Adrenal gland (tissue), 5 donors: ENCODE data around the gene SPRR1A.

Experiments
- POLR2A ChIP-seq, 2 donors: fragments of 450-650 bp; IDR thresholded peaks; one replicate each; pipeline ENCODE4 v1.6.1; 2017; ENCODE audit warnings: antibody characterized with exemption in 2 of 2, mild to moderate bottlenecking in 2 of 2, moderate library complexity in 1 of 2
- TF ChIP-seq, protein P1 (sequence below), 6 experiments: fragments of 450-650 bp in 4 of 6; fragments of 200-600 bp in 2 of 6; sonication (generic) in 1 of 6; IDR thresholded peaks; 1 replicate in 5 of 6; 2 replicates in 1 of 6; pipeline versions ENCODE4 v1.5.1 to v1.8.0; 2016 to 2021; ENCODE audit warnings: antibody characterized with exemption in 6 of 6, mild to moderate bottlenecking in 2 of 6, moderate library complexity in 1 of 6
- donor health status: DM: no; HTN: no; CAD: no.

GRCh38 chr1:152959801-152960451, 24.0 kb upstream of the SPRR1A start:
- TF ChIP-seq, protein P1, sequence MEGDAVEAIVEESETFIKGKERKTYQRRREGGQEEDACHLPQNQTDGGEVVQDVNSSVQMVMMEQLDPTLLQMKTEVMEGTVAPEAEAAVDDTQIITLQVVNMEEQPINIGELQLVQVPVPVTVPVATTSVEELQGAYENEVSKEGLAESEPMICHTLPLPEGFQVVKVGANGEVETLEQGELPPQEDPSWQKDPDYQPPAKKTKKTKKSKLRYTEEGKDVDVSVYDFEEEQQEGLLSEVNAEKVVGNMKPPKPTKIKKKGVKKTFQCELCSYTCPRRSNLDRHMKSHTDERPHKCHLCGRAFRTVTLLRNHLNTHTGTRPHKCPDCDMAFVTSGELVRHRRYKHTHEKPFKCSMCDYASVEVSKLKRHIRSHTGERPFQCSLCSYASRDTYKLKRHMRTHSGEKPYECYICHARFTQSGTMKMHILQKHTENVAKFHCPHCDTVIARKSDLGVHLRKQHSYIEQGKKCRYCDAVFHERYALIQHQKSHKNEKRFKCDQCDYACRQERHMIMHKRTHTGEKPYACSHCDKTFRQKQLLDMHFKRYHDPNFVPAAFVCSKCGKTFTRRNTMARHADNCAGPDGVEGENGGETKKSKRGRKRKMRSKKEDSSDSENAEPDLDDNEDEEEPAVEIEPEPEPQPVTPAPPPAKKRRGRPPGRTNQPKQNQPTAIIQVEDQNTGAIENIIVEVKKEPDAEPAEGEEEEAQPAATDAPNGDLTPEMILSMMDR (IDR thresholded peaks at IDR 0.05) = no peak
- TF ChIP-seq POLR2A (IDR thresholded peaks at IDR 0.05) = no peak
